ENCODE results near the gene NRCAM.

DNA sequence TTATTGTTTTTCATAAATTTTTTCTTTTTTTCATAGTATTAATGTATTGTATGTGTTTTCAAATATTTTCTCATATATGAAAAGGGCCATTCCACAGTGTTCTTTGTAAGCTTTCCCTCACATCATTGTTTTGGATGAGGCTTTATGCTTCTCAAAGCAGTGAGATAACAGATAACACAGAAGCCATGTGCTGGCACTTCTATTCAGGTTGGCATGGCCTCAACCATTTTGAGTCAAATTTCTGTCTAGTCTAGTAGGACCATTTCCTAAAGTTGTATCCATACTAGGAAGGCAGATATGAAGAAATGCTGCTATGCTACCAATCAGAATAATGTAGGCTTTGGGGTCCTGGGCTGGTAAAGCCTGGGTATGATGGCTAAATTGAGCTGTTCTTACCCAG is 190.2 kb downstream of the NRCAM start:
- TF ChIP-seq EZH2 (IDR thresholded peaks at IDR 0.05; ENCODE audit: borderline replicate concordance, insufficient read depth, low read depth, low read length, poor library complexity, severe bottlenecking) = no peak
- TF ChIP-seq, protein P1, sequence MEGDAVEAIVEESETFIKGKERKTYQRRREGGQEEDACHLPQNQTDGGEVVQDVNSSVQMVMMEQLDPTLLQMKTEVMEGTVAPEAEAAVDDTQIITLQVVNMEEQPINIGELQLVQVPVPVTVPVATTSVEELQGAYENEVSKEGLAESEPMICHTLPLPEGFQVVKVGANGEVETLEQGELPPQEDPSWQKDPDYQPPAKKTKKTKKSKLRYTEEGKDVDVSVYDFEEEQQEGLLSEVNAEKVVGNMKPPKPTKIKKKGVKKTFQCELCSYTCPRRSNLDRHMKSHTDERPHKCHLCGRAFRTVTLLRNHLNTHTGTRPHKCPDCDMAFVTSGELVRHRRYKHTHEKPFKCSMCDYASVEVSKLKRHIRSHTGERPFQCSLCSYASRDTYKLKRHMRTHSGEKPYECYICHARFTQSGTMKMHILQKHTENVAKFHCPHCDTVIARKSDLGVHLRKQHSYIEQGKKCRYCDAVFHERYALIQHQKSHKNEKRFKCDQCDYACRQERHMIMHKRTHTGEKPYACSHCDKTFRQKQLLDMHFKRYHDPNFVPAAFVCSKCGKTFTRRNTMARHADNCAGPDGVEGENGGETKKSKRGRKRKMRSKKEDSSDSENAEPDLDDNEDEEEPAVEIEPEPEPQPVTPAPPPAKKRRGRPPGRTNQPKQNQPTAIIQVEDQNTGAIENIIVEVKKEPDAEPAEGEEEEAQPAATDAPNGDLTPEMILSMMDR (IDR thresholded peaks at IDR 0.05) = no peak

All from B cell (primary cell).